Measurements from ENCODE around the gene CHMP4A. TPM values are rescaled to one million over a fixed set of nuclear protein-coding genes. Genes with fewer than 3 reads are reported as not detected.
A peak's percentile ranks its signal among the peaks of the same experiment; 100 is the strongest.

Gene CHMP4A
- total and polyA plus RNA-seq, 2 donors (not counting 1 experiment from before 2014, with no cell fraction given): 91.2 to 103 TPM

GRCh38 chr14:24172871-24173281, 40.4 kb downstream of the CHMP4A start:
- WGBS (ENCODE audit: insufficient coverage): 84% methylated on average over 20 of the region's 20 CpGs
- H3K9ac ChIP-seq (ENCODE audit: low read length): peak overlapping the region; percentile 70
- DNase-seq: no peak

More at GRCh38 chr14:24172871-24173281, 40.4 kb downstream of the CHMP4A start:
- Mint-ChIP-seq H3K4me1 (peaks cover 20% of the 10 kb centered on the region), H3K4me3 (peak overlapping the region; percentile 93), H3K27ac (no peak overlapping the region), H3K9me3 (ENCODE audit: insufficient read depth) (no peaks in the 10 kb centered on the region), H3K27me3 (no peaks in the 10 kb centered on the region)
- Histone ChIP-seq H3K4me2 (replicated peaks; ENCODE audit: low read depth, low read length, poor library complexity, severe bottlenecking) (peak overlapping the region; percentile 92), H2AFZ (ENCODE audit: insufficient read depth, low read depth, low read length, poor library complexity, severe bottlenecking) (peak overlapping the region; percentile 65), H3K36me3 (replicated peaks in 1 of 2; ENCODE audit: control extremely low read depth in 1 of 2, control insufficient read depth in 1 of 2, extremely low read depth in 1 of 2, insufficient read depth in 2 of 2, low read length in 1 of 2) (peaks cover 0 to 18% of the 10 kb centered on the region in 2 experiments), H3K27ac (ENCODE audit: low read length in 2 of 2) (no peak overlapping the region), H3K4me3 (ENCODE audit: control extremely low read depth in 1 of 5, extremely low read depth in 1 of 5, insufficient read depth in 1 of 5, low read depth in 2 of 5, low read length in 4 of 5) (no peak overlapping the region), H3K27me3 (replicated peaks in 1 of 4; ENCODE audit: control extremely low read depth in 1 of 4, control insufficient read depth in 3 of 4, insufficient read depth in 4 of 4, low read length in 3 of 4) (no peaks in the 10 kb centered on the region), H3K4me1 (ENCODE audit: control insufficient read depth in 2 of 2, insufficient read depth in 2 of 2, low read length in 2 of 2) (peaks cover 11 to 23% of the 10 kb centered on the region in 2 donors), H3K79me2 (ENCODE audit: control insufficient read depth, insufficient read depth, low read length) (no peaks in the 10 kb centered on the region), H4K20me1 (ENCODE audit: control insufficient read depth, insufficient read depth, low read length, poor library complexity, severe bottlenecking) (no peaks in the 10 kb centered on the region), H3K9me3 (ENCODE audit: control extremely low read depth in 1 of 3, control insufficient read depth in 2 of 3, insufficient read depth in 1 of 3, low read length in 2 of 3) (no peaks in the 10 kb centered on the region)
- no peak for ATAC-seq (ENCODE audit: low read depth)
- no peak for TF ChIP-seq EZH2 (IDR thresholded peaks at IDR 0.05; ENCODE audit: borderline replicate concordance, insufficient read depth, low read depth, low read length, poor library complexity, severe bottlenecking)
- no peak for TF ChIP-seq CTCF (IDR thresholded peaks at IDR 0.05)
- ChIA-PET POLR2A (interaction anchor here (2.0 kb wide), 1 partner anchor 58 kb away, joined by 4 read pairs; the partner anchor contains the start of genes DCAF11 and NRL), CTCF (interaction anchor here (0.8 to 3.1 kb wide), 3 partner anchors 12 to 63 kb away, joined by 3 to 22 read pairs (median 3); partner anchors contain the start of gene IRF9)
- intact Hi-C loops (cut with micrococcal nuclease): no loop called here

Measured in B cell (primary cell).